Placental epithelial cell (primary cell): ENCODE results near the gene STX16. TPM values are rescaled to one million over a fixed set of nuclear protein-coding genes. Genes with fewer than 3 reads are reported as not detected.

Source experiments
- total RNA-seq: library from RNA; depleted of rRNA; stranded (reverse); fragments of >200 nt; gene quantifications from 2 replicates; pipeline ENCODE4 v1.2.3, GENCODE V29; 2012

Gene STX16
- total RNA-seq, result 17.4 and 41.6 TPM in 2 replicates

GRCh38 chr20:58650776-58651558 is at the start of gene STX16:
Gene STX16 (plus strand): TSS chr20:58651283. CDS start chr20:58652007, 724 bp downstream.

GRCh38 chr20:58692579-58693225 is 41.6 kb downstream of the STX16 start, which contains the start of gene NPEPL1:
Gene NPEPL1 (plus strand): TSS chr20:58692800. CDS start chr20:58692901, 101 bp downstream.

Other genes with a start within 250 kb of the STX16 start
- 0.79 and 1.5 TPM in 2 replicates for gene APCDD1L, start 135.9 kb upstream of the STX16 start, total RNA-seq
- gene NPEPL1, start 41.5 kb downstream of the STX16 start, total RNA-seq, result 16.1 and 20.8 TPM in 2 replicates
- 0.87 and 1.2 TPM in 2 replicates for gene GNAS-AS1, start 199.6 kb downstream of the STX16 start, total RNA-seq
- gene GNAS, start 201.4 kb downstream of the STX16 start, total RNA-seq, result 764 and 901 TPM in 2 replicates